MCF 10A (cell line): Measurements from ENCODE around the gene IBA57. TPM values are rescaled to one million over a fixed set of nuclear protein-coding genes. Genes with fewer than 3 reads are reported as not detected.
"Not testable (repeated sequence)": the region's sequence is repeated elsewhere in the genome, so short reads cannot be mapped to it uniquely, and the experiment has no call there.

ENCODE experiments used
- BruUV-seq: library from RNA; stranded (reverse); fragments of 400-500 nt; replicated peaks from 2 replicates; lab custom pipeline; 2021; lab: Mats Ljungman, UMichigan
- CTCF ChIA-PET: fragments of 300-600 bp; sonication (Branson Sonifier 250); formaldehyde crosslinking; extraction: SDS; loops from one replicate; lab custom pipeline; 2021; ENCODE audit warnings: antibody characterized with exemption, inconsistent platforms; lab: Yijun Ruan, JAX
- POLR2A ChIA-PET: fragments of 300-600, 350-650 bp; sonication (Branson Sonifier 250); formaldehyde crosslinking; extraction: SDS; loops from one replicate; lab custom pipeline; 2020; ENCODE audit warnings: antibody characterized with exemption, inconsistent platforms; lab: Yijun Ruan, JAX
- DNase-seq: peaks from one replicate; pipeline ENCODE4 v3.0.0-alpha.2; 2018; ENCODE audit not compliant: unreplicated experiment
- H3K27ac Mint-ChIP-seq: one replicate; pipeline ENCODE4 v1.8.0; 2022; ENCODE audit warnings: mild to moderate bottlenecking, low read depth, mixed read lengths; ENCODE audit not compliant: unreplicated experiment
- H3K27me3 Mint-ChIP-seq: one replicate; pipeline ENCODE4 v1.8.0; 2022; ENCODE audit warnings: mixed read lengths; ENCODE audit not compliant: insufficient read depth, unreplicated experiment
- H3K36me3 Mint-ChIP-seq: one replicate; pipeline ENCODE4 v1.8.0; 2022; ENCODE audit warnings: mild to moderate bottlenecking, moderate library complexity, mixed read lengths; ENCODE audit not compliant: insufficient read depth, unreplicated experiment
- H3K4me1 Mint-ChIP-seq: one replicate; pipeline ENCODE4 v1.8.0; 2022; ENCODE audit warnings: mixed read lengths; ENCODE audit not compliant: insufficient read depth, unreplicated experiment
- H3K4me3 Mint-ChIP-seq: one replicate; pipeline ENCODE4 v1.8.0; 2022; ENCODE audit warnings: mild to moderate bottlenecking, moderate library complexity, mixed read lengths; ENCODE audit not compliant: unreplicated experiment
- H3K9me3 Mint-ChIP-seq: one replicate; pipeline ENCODE4 v1.8.0; 2022; ENCODE audit warnings: mixed read lengths; ENCODE audit not compliant: unreplicated experiment
- intact Hi-C: fragments of 100-400 bp; cut with micrococcal nuclease; formaldehyde crosslinking; loops from 2 replicates; pipeline ENCODE4 v1.14.1; 2022
- total RNA-seq: library from RNA; stranded (reverse); gene quantifications from 2 replicates; pipeline ENCODE4 v1.2.3, GENCODE V29; 2022
- TF ChIP-seq, protein P1 (sequence below): fragments of 200-600 bp; IDR thresholded peaks from one replicate; pipeline ENCODE4 v1.8.0; 2022; ENCODE audit warnings: antibody characterized with exemption, mild to moderate bottlenecking; ENCODE audit not compliant: unreplicated experiment

IBA57 gene
- total RNA-seq, 1 experiment from 2014 or later, result 16.5 TPM

DNA sequence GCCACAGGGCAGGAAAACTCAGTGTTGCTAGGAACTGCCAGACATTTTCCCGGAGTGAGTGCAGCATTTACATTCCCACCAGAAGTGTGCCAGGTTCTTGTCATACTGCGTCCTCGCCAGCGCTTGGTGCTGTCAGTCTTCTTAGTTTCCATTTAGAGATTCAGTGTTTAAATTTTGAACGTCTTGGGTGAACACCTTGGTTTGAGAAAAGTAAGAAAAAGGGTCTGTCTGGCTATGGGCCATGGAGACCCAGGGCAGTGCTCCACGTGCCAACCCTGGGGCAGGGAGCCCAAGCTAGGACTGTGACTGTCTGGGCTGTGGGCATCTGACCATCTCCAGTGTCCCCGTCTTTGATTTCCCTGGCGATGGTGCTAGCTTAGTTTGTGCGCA, 16.0 kb downstream of the IBA57 start:
- ChIA-PET POLR2A (interaction anchor here (0.6 kb wide), 1 partner anchor 63 kb away, joined by 3 read pairs; no protein-coding TSS in a partner anchor), CTCF (interaction anchor here (0.7 to 1.0 kb wide), 4 partner anchors 9 to 15 kb away, joined by 3 to 6 read pairs (median 3); partner anchors contain the start of gene IBA57)
- H3K27me3 Mint-ChIP-seq, result no peaks in the 10 kb centered on the region
- no peaks in the 10 kb centered on the region for H3K4me1 Mint-ChIP-seq
- no peak overlapping the region for H3K27ac Mint-ChIP-seq
- no peaks in the 10 kb centered on the region for H3K9me3 Mint-ChIP-seq
- no peak for DNase-seq
- intact Hi-C loops, result no loop called here
- no peak overlapping the region for H3K4me3 Mint-ChIP-seq
- peaks cover 4% of the 10 kb centered on the region for H3K36me3 Mint-ChIP-seq
- BruUV-seq, result no TSS peak
- TF ChIP-seq, protein P1, sequence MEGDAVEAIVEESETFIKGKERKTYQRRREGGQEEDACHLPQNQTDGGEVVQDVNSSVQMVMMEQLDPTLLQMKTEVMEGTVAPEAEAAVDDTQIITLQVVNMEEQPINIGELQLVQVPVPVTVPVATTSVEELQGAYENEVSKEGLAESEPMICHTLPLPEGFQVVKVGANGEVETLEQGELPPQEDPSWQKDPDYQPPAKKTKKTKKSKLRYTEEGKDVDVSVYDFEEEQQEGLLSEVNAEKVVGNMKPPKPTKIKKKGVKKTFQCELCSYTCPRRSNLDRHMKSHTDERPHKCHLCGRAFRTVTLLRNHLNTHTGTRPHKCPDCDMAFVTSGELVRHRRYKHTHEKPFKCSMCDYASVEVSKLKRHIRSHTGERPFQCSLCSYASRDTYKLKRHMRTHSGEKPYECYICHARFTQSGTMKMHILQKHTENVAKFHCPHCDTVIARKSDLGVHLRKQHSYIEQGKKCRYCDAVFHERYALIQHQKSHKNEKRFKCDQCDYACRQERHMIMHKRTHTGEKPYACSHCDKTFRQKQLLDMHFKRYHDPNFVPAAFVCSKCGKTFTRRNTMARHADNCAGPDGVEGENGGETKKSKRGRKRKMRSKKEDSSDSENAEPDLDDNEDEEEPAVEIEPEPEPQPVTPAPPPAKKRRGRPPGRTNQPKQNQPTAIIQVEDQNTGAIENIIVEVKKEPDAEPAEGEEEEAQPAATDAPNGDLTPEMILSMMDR, result no peak

DNA sequence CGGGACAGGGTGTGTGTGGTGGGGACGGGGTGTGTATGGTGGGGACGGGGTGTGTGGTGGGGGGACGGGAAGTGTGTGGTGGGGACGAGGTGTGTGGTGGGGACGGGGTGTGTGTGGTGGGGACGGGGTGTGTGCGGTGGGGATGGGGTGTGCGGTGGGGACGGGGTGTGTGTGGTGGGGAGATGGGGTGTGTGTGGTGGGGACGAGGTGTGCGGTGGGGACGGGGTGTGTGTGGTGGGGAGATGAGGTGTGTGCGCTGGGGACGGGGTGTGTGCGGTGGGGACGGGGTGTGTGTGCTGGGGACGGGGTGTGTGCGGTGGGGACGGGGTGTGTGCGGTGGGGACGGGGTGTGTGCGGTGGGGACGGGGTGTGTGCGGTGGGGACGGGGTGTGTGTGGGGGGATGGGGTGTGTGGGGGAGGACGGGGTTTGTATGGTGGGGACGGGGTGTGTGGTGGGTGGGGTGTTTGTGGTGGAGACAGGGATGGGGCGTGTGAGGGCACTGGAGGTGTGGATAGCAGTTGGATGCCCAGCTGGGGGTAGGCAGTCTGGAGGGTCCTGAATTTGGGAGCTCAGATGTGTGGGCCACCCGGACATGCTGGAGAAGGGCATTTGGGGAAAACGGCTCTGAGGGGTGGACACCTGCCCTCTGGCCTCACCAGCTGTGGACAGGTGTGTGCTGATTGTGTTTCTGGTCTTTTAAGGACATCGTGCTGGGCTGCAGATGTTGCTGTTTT, 16.9 kb downstream of the IBA57 start:
- peaks cover 4% of the 10 kb centered on the region for H3K36me3 Mint-ChIP-seq
- no peak overlapping the region for H3K27ac Mint-ChIP-seq
- DNase-seq, result no peak
- POLR2A ChIA-PET, result interaction anchor here (0.6 kb wide), 1 partner anchor 64 kb away, joined by 3 read pairs; no protein-coding TSS in a partner anchor
- intact Hi-C loops, result no loop called here
- no TSS peak for BruUV-seq
- no peaks in the 10 kb centered on the region for H3K9me3 Mint-ChIP-seq
- no peak overlapping the region for H3K4me3 Mint-ChIP-seq
- no peaks in the 10 kb centered on the region for H3K27me3 Mint-ChIP-seq
- CTCF ChIA-PET, result interaction anchor here (0.7 to 1.0 kb wide), 2 partner anchors 9 to 10 kb away, joined by 3 read pairs; no protein-coding TSS in a partner anchor
- TF ChIP-seq, protein P1, result no peak
- no peaks in the 10 kb centered on the region for H3K4me1 Mint-ChIP-seq

DNA sequence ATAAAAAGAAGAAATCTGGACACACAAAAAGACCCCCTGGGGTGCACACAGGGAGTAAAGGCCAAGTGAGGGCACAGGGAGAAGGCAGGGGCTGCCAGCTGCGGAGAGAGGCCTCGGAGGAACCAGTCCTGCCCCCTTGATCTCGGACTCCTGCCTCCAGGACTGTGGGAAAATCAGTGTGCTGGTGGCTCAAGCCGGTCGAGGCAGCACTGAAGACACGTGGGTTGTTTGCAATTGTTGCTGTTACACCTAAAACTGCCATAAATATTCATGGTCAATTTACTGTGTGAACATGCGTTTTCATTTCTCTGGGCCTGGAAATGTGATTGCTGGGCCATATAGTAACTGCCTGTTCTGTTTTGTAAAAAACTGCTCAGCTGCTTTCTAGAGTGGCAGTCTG, 18.5 kb downstream of the IBA57 start:
- ChIA-PET POLR2A (no interaction called here), CTCF (no interaction called here)
- intact Hi-C loops, result no loop called here
- TF ChIP-seq, protein P1, result no peak
- Mint-ChIP-seq H3K4me1 (no peaks in the 10 kb centered on the region), H3K27ac (no peak overlapping the region), H3K36me3 (no peaks in the 10 kb centered on the region), H3K4me3 (no peak overlapping the region), H3K9me3 (peaks cover 16% of the 10 kb centered on the region), H3K27me3 (no peaks in the 10 kb centered on the region)
- no TSS peak for BruUV-seq
- DNase-seq, result no peak

DNA sequence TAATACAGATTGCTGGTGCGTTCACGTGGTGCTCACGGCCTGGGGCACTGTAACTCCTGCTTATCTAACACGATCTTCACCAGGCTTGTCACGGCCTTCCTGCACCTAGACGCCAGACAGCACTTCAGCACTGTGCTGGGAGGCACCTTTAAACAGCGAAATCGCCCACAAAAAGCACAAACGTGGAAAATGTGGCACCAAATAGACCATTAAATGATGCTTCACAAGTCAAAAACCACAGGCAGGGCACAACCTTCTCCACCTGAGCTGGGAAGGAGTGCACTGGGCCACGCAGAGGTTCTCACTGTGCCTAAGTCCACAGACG, 20.0 kb downstream of the IBA57 start:
- no peaks in the 10 kb centered on the region for H3K4me1 Mint-ChIP-seq
- POLR2A ChIA-PET, result no interaction called here
- no peaks in the 10 kb centered on the region for H3K27me3 Mint-ChIP-seq
- BruUV-seq, result no TSS peak
- H3K4me3 Mint-ChIP-seq, result no peak overlapping the region
- TF ChIP-seq, protein P1, result no peak
- intact Hi-C loops, result no loop called here
- no peak overlapping the region for H3K27ac Mint-ChIP-seq
- peaks cover 16% of the 10 kb centered on the region for H3K9me3 Mint-ChIP-seq
- CTCF ChIA-PET, result interaction anchor here (0.6 to 1.6 kb wide), 3 partner anchors 18 to 181 kb away, joined by 3 to 4 read pairs (median 4); no protein-coding TSS in a partner anchor
- DNase-seq, result no peak
- no peaks in the 10 kb centered on the region for H3K36me3 Mint-ChIP-seq

DNA sequence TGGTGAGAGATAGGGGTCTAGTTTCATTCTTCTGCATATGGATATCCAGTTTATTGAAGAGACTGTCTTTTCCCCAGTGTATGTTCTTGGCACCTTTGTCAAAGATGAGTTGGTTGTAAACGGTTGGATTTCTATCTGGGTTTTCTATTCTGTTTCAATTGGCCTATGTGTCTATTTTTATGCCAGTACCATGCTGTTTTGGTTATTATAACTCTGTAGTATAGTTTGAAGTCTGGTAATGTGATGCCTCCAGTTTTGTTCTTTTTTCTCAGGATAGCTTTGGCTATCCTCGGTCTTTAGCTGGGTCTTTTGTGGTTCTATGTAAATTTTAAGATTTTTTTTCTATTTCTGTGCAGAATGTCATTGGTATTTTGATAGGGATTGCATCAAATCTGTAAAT, 22.6 kb downstream of the IBA57 start:
- H3K27ac Mint-ChIP-seq, H3K4me3 Mint-ChIP-seq, DNase-seq, H3K36me3 Mint-ChIP-seq, H3K27me3 Mint-ChIP-seq, H3K4me1 Mint-ChIP-seq, intact Hi-C loops: not testable (repeated sequence)
- ChIA-PET POLR2A (interaction anchor here (0.6 to 1.5 kb wide), 4 partner anchors 21 to 135 kb away, joined by 3 to 6 read pairs (median 4); partner anchors contain the start of gene IBA57), CTCF (interaction anchor here (0.6 to 0.9 kb wide), 3 partner anchors 12 to 313 kb away, joined by 3 to 4 read pairs (median 3); a partner anchor contains a TSS)
- TSS peak; percentile 1 for BruUV-seq
- peaks cover 16% of the 10 kb centered on the region for H3K9me3 Mint-ChIP-seq
